Liver (tissue), 9 donors: ENCODE measurements around the gene HNRNPA0. TPM values are rescaled to one million over a fixed set of nuclear protein-coding genes. Genes with fewer than 3 reads are reported as not detected.

ENCODE experiments used
- DNase-seq: peaks from one replicate; pipeline ENCODE4 v3.0.0-alpha.2; 2017; ENCODE audit warnings: low spot score
- H3K27ac ChIP-seq, 2 donors: one replicate each; pipeline ENCODE4 v1.7.0; 2013; ENCODE audit warnings: inconsistent platforms in 2 of 2, low read length in 2 of 2, control low read depth in 1 of 2, low read depth in 1 of 2, mild to moderate bottlenecking in 1 of 2
- H3K27me3 ChIP-seq, 4 donors: one replicate each; pipeline versions ENCODE4 v1.6.1 to v1.7.0; 2013; ENCODE audit warnings: low read length in 3 of 4, inconsistent platforms in 1 of 4, mild to moderate bottlenecking in 1 of 4, moderate library complexity in 1 of 4; ENCODE audit not compliant: control insufficient read depth in 4 of 4, insufficient read depth in 4 of 4
- H3K36me3 ChIP-seq, 4 donors: one replicate each; pipeline versions ENCODE4 v1.6.1 to v1.7.0; 2013; ENCODE audit warnings: low read length in 3 of 4, mild to moderate bottlenecking in 3 of 4, low read depth in 1 of 4, moderate library complexity in 1 of 4; ENCODE audit not compliant: control insufficient read depth in 4 of 4, insufficient read depth in 3 of 4
- H3K4me1 ChIP-seq, 4 donors: one replicate each; pipeline versions ENCODE4 v1.6.1 to v1.7.0; 2013; ENCODE audit warnings: low read length in 3 of 4, mild to moderate bottlenecking in 3 of 4, moderate library complexity in 1 of 4; ENCODE audit not compliant: control insufficient read depth in 4 of 4, insufficient read depth in 4 of 4
- H3K4me3 ChIP-seq, 3 donors: one replicate each; pipeline versions ENCODE4 v1.6.1 to v1.7.0; 2013; ENCODE audit warnings: low read length in 3 of 3, control low read depth in 1 of 3, low read depth in 1 of 3, mild to moderate bottlenecking in 1 of 3
- H3K9ac ChIP-seq, 2 donors: one replicate each; pipeline ENCODE4 v1.7.0; 2013; ENCODE audit warnings: low read length in 2 of 2, mild to moderate bottlenecking in 2 of 2, moderate library complexity in 2 of 2, control low read depth in 1 of 2, low read depth in 1 of 2
- H3K9me3 ChIP-seq, 4 donors: one replicate each; pipeline versions ENCODE4 v1.6.1 to v1.7.0; 2013; ENCODE audit warnings: low read length in 3 of 4; ENCODE audit not compliant: control insufficient read depth in 4 of 4
- EGR1 ChIP-seq, 2 donors: IDR thresholded peaks; 2 replicates each; pipeline ENCODE4 v1.6.1; 2016 to 2018; ENCODE audit warnings: antibody characterized with exemption in 2 of 2, low read depth in 2 of 2
- FOXA1 ChIP-seq: IDR thresholded peaks from 2 replicates; pipeline ENCODE4 v1.6.1; 2016; ENCODE audit warnings: antibody characterized with exemption
- FOXA2 ChIP-seq: IDR thresholded peaks from 2 replicates; pipeline ENCODE4 v1.6.1; 2016; ENCODE audit warnings: antibody characterized with exemption
- GABPA ChIP-seq, 2 donors: IDR thresholded peaks in 1 of 2; conservative IDR thresholded peaks in 1 of 2; 2 replicates each; pipeline ENCODE4 v1.6.1; 2016; ENCODE audit warnings: antibody characterized with exemption in 2 of 2, mild to moderate bottlenecking in 1 of 2, moderate library complexity in 1 of 2
- HNF4A ChIP-seq, 2 donors: conservative IDR thresholded peaks; 2 replicates each; pipeline ENCODE4 v1.6.1; 2016; ENCODE audit warnings: antibody characterized with exemption in 2 of 2, mild to moderate bottlenecking in 2 of 2
- HNF4G ChIP-seq: IDR thresholded peaks from 2 replicates; pipeline ENCODE4 v1.6.1; 2016; ENCODE audit warnings: antibody characterized with exemption
- JUND ChIP-seq, 2 donors: IDR thresholded peaks; 2 replicates each; pipeline ENCODE4 v1.6.1; 2016; ENCODE audit warnings: antibody characterized with exemption in 2 of 2
- NR2F2 ChIP-seq: IDR thresholded peaks from 2 replicates; pipeline ENCODE4 v1.6.1; 2016; ENCODE audit warnings: antibody characterized with exemption
- RXRA ChIP-seq, 2 donors: IDR thresholded peaks; 2 replicates each; pipeline ENCODE4 v1.6.1; 2017 to 2018; ENCODE audit warnings: antibody characterized with exemption in 2 of 2, mild to moderate bottlenecking in 1 of 2
- SP1 ChIP-seq: IDR thresholded peaks from 2 replicates; pipeline ENCODE4 v1.6.1; 2018; ENCODE audit warnings: antibody characterized with exemption, mild to moderate bottlenecking
- TAF1 ChIP-seq: conservative IDR thresholded peaks from 2 replicates; pipeline ENCODE4 v1.6.1; 2016; ENCODE audit warnings: antibody characterized with exemption, mild to moderate bottlenecking
- YY1 ChIP-seq: IDR thresholded peaks from 2 replicates; pipeline ENCODE4 v1.6.1; 2016; ENCODE audit warnings: antibody characterized with exemption, mild to moderate bottlenecking
- WGBS: extraction: QIAGEN DNeasy Blood & Tissue Kit; methylation state at CpG from one replicate; pipeline ENCODE4 v1.1.7; 2013; 5-methylcytosine and 5-hydroxymethylcytosine counted together
- polyA plus RNA-seq, 2 donors: library from polyadenylated mRNA; stranded (reverse) in 1 of 2; unstranded in 1 of 2; fragments of 200-250 nt in 1 of 2; fragments of >200 nt in 1 of 2; fragmentation: Nextera tagmentation in 1 of 2; extraction: Ambion mirVana in 1 of 2; gene quantifications; one replicate each; pipeline versions ENCODE4 v1.2.1 to v1.2.3, GENCODE V29; 2013 to 2015
- total RNA-seq, 2 donors: library from RNA; depleted of rRNA; stranded (reverse); fragments of >200 nt; gene quantifications; one replicate each; pipeline ENCODE4 v1.2.3, GENCODE V29; 2014
- TF ChIP-seq, protein P1 (sequence below): IDR thresholded peaks from 2 replicates; pipeline ENCODE4 v1.6.1; 2016; ENCODE audit warnings: antibody characterized with exemption
- TF ChIP-seq, protein P2 (sequence below): IDR thresholded peaks from 2 replicates; pipeline ENCODE4 v1.6.1; 2016; ENCODE audit warnings: antibody characterized with exemption, mild to moderate bottlenecking
- TF ChIP-seq, protein P3 (sequence below): IDR thresholded peaks from 2 replicates; pipeline ENCODE4 v1.6.1; 2016; ENCODE audit warnings: antibody characterized with exemption
- TF ChIP-seq, protein P4 (sequence below): IDR thresholded peaks from 2 replicates; pipeline ENCODE4 v1.6.1; 2016; ENCODE audit warnings: antibody characterized with exemption
- donor health status: healthy.
- donor health status: healthy.
- donor health status: healthy.
- donor health status: healthy.
- donor health status: healthy.

Gene HNRNPA0
- total and polyA plus RNA-seq, 4 donors, result 1.8 to 12.9 (median 7.6) TPM

- no peak for DNase-seq
- Histone ChIP-seq H3K9ac (no peak overlapping the region), H3K4me3 (no peak overlapping the region), H3K4me1 (peaks cover 2 to 38% (median 22%) of the 10 kb centered on the region in 4 donors), H3K9me3 (no peaks in the 10 kb centered on the region), H3K27me3 (no peaks in the 10 kb centered on the region), H3K36me3 (no peaks in the 10 kb centered on the region), H3K27ac (no peak overlapping the region)
- WGBS, result 93% methylated on average over 1 of the region's 1 CpG
- TF ChIP-seq TAF1, result no peak
Measured at GRCh38 chr5:137728048-137728447, 26.1 kb downstream of the HNRNPA0 start.

DNA sequence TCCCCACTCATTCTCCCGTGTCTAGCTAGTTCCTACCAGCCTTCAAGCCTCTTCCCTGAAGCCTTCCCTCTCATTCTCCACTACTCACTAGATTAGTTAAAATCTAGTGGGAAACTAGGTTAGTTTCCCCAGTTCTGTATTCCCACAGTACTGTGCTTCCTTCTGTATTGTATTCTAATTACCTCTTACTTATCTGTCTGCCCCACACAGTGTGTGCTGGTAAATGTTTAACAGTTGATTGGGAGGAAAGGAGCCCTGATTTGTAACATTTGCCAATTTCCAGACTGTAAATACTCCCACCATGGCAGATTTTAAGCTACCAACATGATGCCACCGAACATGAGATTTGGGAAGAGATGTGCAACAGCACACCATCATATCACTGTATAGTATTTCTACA, 26.5 kb downstream of the HNRNPA0 start:
- TF ChIP-seq NR2F2 (no peak), GABPA (IDR thresholded peaks at IDR 0.05 in 1 of 2, conservative IDR thresholded peaks at IDR 0.05 in 1 of 2) (no peak), HNF4G (no peak)
- TF ChIP-seq, protein P1, sequence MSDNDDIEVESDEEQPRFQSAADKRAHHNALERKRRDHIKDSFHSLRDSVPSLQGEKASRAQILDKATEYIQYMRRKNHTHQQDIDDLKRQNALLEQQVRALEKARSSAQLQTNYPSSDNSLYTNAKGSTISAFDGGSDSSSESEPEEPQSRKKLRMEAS, result no peak
- TF ChIP-seq, protein P2, sequence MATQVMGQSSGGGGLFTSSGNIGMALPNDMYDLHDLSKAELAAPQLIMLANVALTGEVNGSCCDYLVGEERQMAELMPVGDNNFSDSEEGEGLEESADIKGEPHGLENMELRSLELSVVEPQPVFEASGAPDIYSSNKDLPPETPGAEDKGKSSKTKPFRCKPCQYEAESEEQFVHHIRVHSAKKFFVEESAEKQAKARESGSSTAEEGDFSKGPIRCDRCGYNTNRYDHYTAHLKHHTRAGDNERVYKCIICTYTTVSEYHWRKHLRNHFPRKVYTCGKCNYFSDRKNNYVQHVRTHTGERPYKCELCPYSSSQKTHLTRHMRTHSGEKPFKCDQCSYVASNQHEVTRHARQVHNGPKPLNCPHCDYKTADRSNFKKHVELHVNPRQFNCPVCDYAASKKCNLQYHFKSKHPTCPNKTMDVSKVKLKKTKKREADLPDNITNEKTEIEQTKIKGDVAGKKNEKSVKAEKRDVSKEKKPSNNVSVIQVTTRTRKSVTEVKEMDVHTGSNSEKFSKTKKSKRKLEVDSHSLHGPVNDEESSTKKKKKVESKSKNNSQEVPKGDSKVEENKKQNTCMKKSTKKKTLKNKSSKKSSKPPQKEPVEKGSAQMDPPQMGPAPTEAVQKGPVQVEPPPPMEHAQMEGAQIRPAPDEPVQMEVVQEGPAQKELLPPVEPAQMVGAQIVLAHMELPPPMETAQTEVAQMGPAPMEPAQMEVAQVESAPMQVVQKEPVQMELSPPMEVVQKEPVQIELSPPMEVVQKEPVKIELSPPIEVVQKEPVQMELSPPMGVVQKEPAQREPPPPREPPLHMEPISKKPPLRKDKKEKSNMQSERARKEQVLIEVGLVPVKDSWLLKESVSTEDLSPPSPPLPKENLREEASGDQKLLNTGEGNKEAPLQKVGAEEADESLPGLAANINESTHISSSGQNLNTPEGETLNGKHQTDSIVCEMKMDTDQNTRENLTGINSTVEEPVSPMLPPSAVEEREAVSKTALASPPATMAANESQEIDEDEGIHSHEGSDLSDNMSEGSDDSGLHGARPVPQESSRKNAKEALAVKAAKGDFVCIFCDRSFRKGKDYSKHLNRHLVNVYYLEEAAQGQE, result no peak
- no peaks in the 10 kb centered on the region for H3K27me3 ChIP-seq
- no peaks in the 10 kb centered on the region for H3K9me3 ChIP-seq
- H3K4me3 ChIP-seq, result no peak overlapping the region
- no peaks in the 10 kb centered on the region for H3K36me3 ChIP-seq
- 82% methylated on average over 2 of the region's 2 CpGs for WGBS
- H3K4me1 ChIP-seq, result peaks cover 2 to 34% (median 21%) of the 10 kb centered on the region in 4 donors
- no peak overlapping the region for H3K27ac ChIP-seq
- no peak overlapping the region for H3K9ac ChIP-seq
- no peak for DNase-seq

DNA sequence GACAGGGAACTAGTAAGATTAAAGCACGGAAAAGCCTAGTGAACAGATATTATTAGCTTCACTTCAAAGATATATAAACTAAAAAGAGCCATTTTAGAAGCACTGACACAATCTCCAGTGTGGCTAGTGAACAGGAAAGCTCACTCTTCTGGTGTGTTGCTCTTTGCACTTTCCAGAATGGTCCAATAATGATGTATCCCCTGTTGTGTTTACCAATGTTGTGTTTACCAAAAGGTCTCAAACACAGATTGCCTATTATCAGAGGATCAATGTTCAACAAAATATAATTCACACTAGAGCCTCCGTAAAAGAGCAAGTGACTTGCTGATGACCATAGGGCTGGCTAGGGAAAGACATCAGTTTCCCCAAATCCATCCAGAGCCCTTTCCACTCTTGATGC, 29.9 kb downstream of the HNRNPA0 start:
- 51% methylated on average over 2 of the region's 2 CpGs for WGBS
- Histone ChIP-seq H3K27ac (peak overlapping the region; percentile 23 to 68), H3K4me1 (peaks cover 0 to 33% (median 12%) of the 10 kb centered on the region in 4 donors), H3K4me3 (no peak overlapping the region), H3K36me3 (no peaks in the 10 kb centered on the region), H3K9ac (no peak overlapping the region), H3K9me3 (no peaks in the 10 kb centered on the region), H3K27me3 (no peaks in the 10 kb centered on the region)
- no peak for DNase-seq
- TF ChIP-seq FOXA2 (peak; percentile 64), HNF4A (conservative IDR thresholded peaks at IDR 0.05) (peak; percentile 75 to 90), SP1 (peak; percentile 93), GABPA (IDR thresholded peaks at IDR 0.05 in 1 of 2, conservative IDR thresholded peaks at IDR 0.05 in 1 of 2) (no peak), NR2F2 (no peak), RXRA (IDR thresholded peaks at IDR 0.05) (peak in 1 of 2 donors; percentile 24), JUND (IDR thresholded peaks at IDR 0.05) (peak in 1 of 2 donors; percentile 39), YY1 (peak; percentile 40), TAF1 (no peak), EGR1 (IDR thresholded peaks at IDR 0.05; ENCODE audit: low read depth in 2 of 2) (no peak), FOXA1 (peak; percentile 44)
- TF ChIP-seq, protein P3, sequence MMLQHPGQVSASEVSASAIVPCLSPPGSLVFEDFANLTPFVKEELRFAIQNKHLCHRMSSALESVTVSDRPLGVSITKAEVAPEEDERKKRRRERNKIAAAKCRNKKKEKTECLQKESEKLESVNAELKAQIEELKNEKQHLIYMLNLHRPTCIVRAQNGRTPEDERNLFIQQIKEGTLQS, result no peak
- TF ChIP-seq, protein P4, sequence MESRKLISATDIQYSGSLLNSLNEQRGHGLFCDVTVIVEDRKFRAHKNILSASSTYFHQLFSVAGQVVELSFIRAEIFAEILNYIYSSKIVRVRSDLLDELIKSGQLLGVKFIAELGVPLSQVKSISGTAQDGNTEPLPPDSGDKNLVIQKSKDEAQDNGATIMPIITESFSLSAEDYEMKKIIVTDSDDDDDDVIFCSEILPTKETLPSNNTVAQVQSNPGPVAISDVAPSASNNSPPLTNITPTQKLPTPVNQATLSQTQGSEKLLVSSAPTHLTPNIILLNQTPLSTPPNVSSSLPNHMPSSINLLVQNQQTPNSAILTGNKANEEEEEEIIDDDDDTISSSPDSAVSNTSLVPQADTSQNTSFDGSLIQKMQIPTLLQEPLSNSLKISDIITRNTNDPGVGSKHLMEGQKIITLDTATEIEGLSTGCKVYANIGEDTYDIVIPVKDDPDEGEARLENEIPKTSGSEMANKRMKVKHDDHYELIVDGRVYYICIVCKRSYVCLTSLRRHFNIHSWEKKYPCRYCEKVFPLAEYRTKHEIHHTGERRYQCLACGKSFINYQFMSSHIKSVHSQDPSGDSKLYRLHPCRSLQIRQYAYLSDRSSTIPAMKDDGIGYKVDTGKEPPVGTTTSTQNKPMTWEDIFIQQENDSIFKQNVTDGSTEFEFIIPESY, result no peak
- TF ChIP-seq, protein P1, result peak; percentile 24
- TF ChIP-seq, protein P2, result peak; percentile 32
